BJ (cell line): ENCODE measurements around the gene SLC8A1. TPM values are rescaled to one million over a fixed set of nuclear protein-coding genes. Genes with fewer than 3 reads are reported as not detected.

Source experiments
- CTCF ChIA-PET: fragments of 350-600 bp; formaldehyde crosslinking; extraction: SDS; loops from one replicate; lab custom pipeline; 2021; ENCODE audit warnings: antibody characterized with exemption, inconsistent platforms; lab: Yijun Ruan, JAX
- POLR2A ChIA-PET: fragments of 300-600 bp; sonication (Branson Sonifier 250); formaldehyde crosslinking; extraction: SDS; loops from one replicate; lab custom pipeline; 2021; ENCODE audit warnings: antibody characterized with exemption; lab: Charles Lee
- DNase-seq: peaks from one replicate; pipeline ENCODE4 v3.0.0-alpha.2; 2011; ENCODE audit warnings: low read depth
- H3K27me3 ChIP-seq: 2 replicates; pipeline ENCODE4 v1.6.0; 2011; ENCODE audit warnings: low read length; ENCODE audit not compliant: control insufficient read depth, insufficient read depth
- H3K36me3 ChIP-seq: 2 replicates; pipeline ENCODE4 v1.5.1; 2011; ENCODE audit warnings: low read length; ENCODE audit not compliant: control insufficient read depth, insufficient read depth
- H3K4me3 ChIP-seq: 2 replicates; pipeline ENCODE4 v1.5.1; 2011; ENCODE audit warnings: low read depth, mild to moderate bottlenecking, control low read depth, low read length
- polyA plus RNA-seq: library from polyadenylated mRNA; depleted of rRNA; stranded (reverse); fragments of >200 nt; gene quantifications from 2 replicates; pipeline ENCODE4 v1.2.3, GENCODE V29; 2011
- TF ChIP-seq, protein P1 (sequence below): IDR thresholded peaks from 2 replicates; pipeline ENCODE4 v1.5.1; 2011; ENCODE audit warnings: low read depth, mild to moderate bottlenecking, control low read depth, inconsistent platforms, low read length, moderate library complexity; ENCODE audit not compliant: insufficient read depth

SLC8A1 gene
- polyA plus RNA-seq, 1 experiment = 18.5 TPM

DNA sequence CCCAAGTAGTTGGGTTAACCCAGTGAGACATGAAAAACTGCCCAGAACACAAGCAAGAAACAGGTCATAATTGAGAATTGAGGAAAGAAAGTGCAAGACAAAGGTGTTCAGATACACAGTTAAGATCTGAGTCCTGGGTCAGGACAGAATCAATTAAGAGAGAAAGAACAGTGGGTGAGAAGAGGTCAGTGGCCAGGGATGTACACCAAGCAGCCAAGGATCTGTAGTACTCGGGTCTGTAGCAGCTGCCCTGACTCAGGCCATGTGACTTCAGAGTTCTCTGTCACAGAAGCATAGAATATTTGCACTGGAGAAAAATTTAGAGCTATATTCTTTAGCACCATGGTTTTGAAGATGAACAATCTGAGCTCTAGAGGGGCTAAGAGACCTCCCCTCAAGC, 141.6 kb downstream of the SLC8A1 start:
- ChIA-PET CTCF (no interaction called here), POLR2A (no interaction called here)
- TF ChIP-seq, protein P1, sequence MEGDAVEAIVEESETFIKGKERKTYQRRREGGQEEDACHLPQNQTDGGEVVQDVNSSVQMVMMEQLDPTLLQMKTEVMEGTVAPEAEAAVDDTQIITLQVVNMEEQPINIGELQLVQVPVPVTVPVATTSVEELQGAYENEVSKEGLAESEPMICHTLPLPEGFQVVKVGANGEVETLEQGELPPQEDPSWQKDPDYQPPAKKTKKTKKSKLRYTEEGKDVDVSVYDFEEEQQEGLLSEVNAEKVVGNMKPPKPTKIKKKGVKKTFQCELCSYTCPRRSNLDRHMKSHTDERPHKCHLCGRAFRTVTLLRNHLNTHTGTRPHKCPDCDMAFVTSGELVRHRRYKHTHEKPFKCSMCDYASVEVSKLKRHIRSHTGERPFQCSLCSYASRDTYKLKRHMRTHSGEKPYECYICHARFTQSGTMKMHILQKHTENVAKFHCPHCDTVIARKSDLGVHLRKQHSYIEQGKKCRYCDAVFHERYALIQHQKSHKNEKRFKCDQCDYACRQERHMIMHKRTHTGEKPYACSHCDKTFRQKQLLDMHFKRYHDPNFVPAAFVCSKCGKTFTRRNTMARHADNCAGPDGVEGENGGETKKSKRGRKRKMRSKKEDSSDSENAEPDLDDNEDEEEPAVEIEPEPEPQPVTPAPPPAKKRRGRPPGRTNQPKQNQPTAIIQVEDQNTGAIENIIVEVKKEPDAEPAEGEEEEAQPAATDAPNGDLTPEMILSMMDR = no peak
- no peaks in the 10 kb centered on the region for H3K36me3 ChIP-seq
- no peak for DNase-seq
- H3K27me3 ChIP-seq = no peaks in the 10 kb centered on the region
- no peak overlapping the region for H3K4me3 ChIP-seq

DNA sequence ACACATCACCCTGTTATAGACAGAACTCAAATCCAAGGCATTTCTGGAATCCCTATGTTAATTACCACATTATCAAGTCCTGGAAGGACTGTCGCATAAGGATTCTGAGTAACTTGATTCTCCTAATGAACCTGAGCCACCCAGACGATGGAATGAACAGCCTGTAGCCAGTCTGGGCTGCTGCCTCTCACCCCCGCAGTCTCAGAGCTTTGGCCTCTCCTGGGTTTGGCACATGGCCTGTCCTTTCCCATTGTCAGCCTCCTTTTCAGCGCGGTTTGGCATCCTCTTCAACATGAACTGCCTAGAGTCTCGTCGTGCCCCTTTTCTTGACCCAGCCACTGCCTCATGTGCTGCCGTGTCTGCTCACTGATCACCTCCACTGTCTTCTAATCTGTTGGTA, 147.6 kb downstream of the SLC8A1 start:
- no peak for DNase-seq
- no peak overlapping the region for H3K4me3 ChIP-seq
- POLR2A ChIA-PET = no interaction called here
- no peaks in the 10 kb centered on the region for H3K36me3 ChIP-seq
- H3K27me3 ChIP-seq = no peaks in the 10 kb centered on the region
- CTCF ChIA-PET = interaction anchor here (0.5 kb wide), 1 partner anchor 56 kb away, joined by 3 read pairs; no protein-coding TSS in a partner anchor
- TF ChIP-seq, protein P1 = no peak

DNA sequence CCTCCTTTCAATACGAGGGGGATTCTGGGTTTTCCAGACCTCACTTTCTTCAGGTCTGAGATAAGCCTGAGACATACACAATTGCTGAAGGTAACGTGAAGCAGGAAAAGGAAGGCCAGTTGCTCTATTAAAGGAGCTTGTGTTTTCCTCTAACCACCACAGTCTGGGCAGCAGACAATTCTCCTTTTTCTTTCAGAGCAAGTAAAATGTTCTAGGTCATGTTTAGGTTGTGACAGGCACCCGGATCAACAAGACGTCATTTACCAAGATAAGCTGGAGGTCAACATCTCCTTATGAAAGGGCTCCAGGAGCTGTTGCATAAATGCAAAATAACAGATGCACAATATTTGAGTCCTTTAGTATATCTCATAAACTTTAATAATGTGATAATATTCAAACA, 148.1 kb downstream of the SLC8A1 start:
- ChIA-PET POLR2A (no interaction called here), CTCF (no interaction called here)
- Histone ChIP-seq H3K4me3 (no peak overlapping the region), H3K36me3 (no peaks in the 10 kb centered on the region), H3K27me3 (no peaks in the 10 kb centered on the region)
- TF ChIP-seq, protein P1 = no peak
- no peak for DNase-seq

DNA sequence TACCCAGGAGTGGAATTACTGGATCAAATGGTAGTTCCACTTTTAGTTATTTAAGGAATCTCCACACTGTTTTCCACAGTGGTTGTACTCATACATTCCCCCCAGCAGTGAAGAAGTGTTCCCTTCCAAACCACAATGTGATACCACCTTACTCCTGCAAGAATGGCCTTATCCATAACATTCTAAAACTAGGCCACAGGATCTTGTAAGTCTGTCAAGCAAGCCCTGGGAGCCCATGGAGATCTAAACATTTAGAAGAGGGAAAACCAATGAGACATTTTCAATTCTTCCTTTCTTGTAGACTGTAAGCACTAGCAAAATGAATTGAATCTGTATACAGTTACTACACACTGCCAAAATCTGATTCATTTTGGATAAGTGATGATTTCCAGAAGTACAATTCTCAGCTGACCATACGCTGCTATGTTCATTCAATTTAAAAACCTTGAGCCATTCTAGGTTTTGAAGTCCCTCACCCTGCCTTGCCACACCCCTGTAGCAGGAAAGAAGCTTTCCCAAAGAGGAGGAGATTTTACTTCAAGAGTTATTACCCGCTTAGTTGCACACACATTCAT, 149.1 kb downstream of the SLC8A1 start:
- TF ChIP-seq, protein P1 = no peak
- ChIA-PET CTCF (no interaction called here), POLR2A (no interaction called here)
- Histone ChIP-seq H3K4me3 (no peak overlapping the region), H3K36me3 (no peaks in the 10 kb centered on the region), H3K27me3 (no peaks in the 10 kb centered on the region)
- no peak for DNase-seq

DNA sequence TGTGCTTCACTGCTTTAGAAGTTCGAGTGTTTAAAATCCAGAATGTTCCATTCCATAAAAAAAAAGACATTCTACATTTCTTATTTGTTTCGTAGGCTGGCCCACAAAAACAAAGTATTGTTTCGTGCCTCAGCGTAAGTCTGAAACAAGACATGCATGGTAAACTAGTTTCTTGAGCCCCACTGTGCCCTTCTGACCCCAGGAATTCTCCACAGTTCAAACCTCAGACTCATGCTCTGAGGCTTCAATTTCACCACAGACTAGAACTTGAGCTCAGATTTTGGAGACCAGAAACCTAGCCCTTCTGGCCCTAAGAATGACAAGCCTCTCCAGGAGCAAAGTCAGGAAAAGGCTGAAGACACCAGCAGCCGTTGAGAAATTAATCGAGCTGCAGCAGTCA, 151.5 kb downstream of the SLC8A1 start:
- TF ChIP-seq, protein P1 = no peak
- no peak for DNase-seq

More for the DNA sequence above, 151.5 kb downstream of the SLC8A1 start:
- Histone ChIP-seq H3K27me3 (no peaks in the 10 kb centered on the region), H3K36me3 (no peaks in the 10 kb centered on the region), H3K4me3 (no peak overlapping the region)
- POLR2A ChIA-PET = no interaction called here
- CTCF ChIA-PET = no interaction called here
